GM20000 (cell line): Measurements from ENCODE around the gene ORC5.
A peak's percentile ranks its signal among the peaks of the same experiment; 100 is the strongest.

ENCODE experiments used
- DNase-seq: peaks from one replicate; pipeline ENCODE4 v3.0.0; 2012; ENCODE audit warnings: low spot score
- CTCF ChIP-seq: IDR thresholded peaks from 2 replicates; pipeline ENCODE4 v1.5.1; 2012; ENCODE audit warnings: mild to moderate bottlenecking, control low read depth; ENCODE audit errors: extremely low read depth, missing control alignments

Gene ORC5

GRCh38 chr7:104111271-104111670 lies 96.5 kb downstream of the ORC5 start:
- no peak for TF ChIP-seq CTCF
- no peak for DNase-seq

GRCh38 chr7:104106108-104106905 lies 101.5 kb downstream of the ORC5 start:
- no peak for DNase-seq
- TF ChIP-seq CTCF, result no peak

- TF ChIP-seq CTCF, result no peak
- no peak for DNase-seq
Measured at GRCh38 chr7:104098890-104099289, 108.9 kb downstream of the ORC5 start.

DNA sequence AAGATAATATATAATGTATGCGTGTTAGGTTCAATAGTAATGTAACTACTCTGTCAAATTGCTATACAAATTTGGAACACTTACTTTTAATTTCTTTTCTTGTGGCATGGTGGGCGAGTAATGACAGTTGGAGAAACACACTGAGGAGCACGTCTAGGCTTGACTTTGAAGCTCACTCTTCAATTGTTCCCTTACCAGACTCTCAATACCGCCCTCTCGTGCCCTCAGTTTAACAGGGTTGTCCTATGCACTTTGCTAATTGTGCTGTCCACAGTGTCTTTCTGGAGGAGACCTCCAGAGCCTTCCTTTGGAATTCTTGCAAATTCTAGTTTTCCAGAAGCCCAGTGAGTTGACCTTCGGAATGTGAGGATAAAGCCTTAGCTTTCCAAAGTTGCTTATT lies 111.1 kb downstream of the ORC5 start:
- TF ChIP-seq CTCF, result peak; percentile 8
- no peak for DNase-seq

- no peak for DNase-seq
- no peak for TF ChIP-seq CTCF
Measured at GRCh38 chr7:104093127-104093526, 114.7 kb downstream of the ORC5 start.

- no peak for TF ChIP-seq CTCF
- DNase-seq, result no peak
Measured at GRCh38 chr7:104091242-104091641, 116.6 kb downstream of the ORC5 start.

DNA sequence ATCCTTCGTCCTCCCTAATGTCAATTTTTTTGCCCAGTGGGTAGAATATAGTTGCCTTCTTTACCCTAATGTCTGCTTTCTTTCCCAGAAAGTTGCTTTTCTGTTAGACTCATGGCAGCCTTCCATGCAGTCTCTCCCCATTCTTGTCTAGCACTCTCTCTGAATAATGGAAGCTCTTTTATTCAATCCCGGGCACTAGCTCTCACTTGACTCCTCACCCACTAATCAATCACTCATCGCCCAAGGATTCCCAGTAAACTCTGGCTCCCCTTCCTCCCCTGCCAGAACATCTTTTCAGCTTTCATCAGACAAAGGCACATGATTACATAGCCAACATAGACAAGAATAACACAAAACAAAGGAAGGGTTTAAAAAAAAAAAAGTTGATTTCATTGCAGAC lies 118.2 kb downstream of the ORC5 start:
- no peak for DNase-seq
- TF ChIP-seq CTCF, result no peak
